ENCODE measurements around the gene COL18A1.

DNA sequence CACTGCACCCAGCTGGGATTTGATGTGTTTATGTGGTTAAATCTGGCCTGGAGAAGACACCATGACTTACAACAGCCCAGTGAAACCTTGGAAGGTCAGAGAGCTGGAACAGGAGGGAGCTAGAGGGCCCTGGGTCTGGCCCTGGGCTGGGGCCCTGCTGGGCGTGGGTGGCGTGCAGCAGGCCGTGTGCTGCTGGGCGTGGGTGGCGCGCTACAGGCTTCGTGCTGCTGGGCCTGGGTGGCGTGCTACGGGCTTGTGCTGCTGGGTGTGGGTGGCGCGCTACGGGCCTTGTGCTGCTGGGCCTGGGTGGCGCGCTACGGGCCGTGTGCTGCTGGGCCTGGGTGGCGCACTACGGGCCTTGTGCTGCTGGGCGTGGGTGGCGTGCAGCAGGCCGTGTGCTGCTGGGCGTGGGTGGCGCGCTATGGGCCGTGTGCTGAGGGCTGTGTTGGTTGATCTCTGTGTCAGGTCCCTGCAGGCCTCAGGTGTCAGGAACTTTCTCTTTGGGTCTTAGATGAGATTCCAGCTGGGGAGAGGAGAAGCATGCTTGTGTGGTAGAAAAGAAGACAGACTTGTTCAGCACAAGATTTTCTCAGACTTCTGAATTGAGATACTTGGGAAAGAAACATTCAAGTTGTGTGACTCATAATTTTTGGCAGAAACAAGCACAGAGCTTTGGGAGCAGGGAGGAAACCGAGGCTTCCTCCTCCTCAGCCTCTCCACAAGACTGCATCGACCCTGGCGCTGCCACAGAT, 66.0 kb downstream of the COL18A1 start:
- TF ChIP-seq, protein P1, sequence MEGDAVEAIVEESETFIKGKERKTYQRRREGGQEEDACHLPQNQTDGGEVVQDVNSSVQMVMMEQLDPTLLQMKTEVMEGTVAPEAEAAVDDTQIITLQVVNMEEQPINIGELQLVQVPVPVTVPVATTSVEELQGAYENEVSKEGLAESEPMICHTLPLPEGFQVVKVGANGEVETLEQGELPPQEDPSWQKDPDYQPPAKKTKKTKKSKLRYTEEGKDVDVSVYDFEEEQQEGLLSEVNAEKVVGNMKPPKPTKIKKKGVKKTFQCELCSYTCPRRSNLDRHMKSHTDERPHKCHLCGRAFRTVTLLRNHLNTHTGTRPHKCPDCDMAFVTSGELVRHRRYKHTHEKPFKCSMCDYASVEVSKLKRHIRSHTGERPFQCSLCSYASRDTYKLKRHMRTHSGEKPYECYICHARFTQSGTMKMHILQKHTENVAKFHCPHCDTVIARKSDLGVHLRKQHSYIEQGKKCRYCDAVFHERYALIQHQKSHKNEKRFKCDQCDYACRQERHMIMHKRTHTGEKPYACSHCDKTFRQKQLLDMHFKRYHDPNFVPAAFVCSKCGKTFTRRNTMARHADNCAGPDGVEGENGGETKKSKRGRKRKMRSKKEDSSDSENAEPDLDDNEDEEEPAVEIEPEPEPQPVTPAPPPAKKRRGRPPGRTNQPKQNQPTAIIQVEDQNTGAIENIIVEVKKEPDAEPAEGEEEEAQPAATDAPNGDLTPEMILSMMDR (IDR thresholded peaks at IDR 0.05; ENCODE audit: borderline replicate concordance, extremely low read depth, low read length, poor library complexity, severe bottlenecking), result no peak
- no peak for TF ChIP-seq EZH2 (IDR thresholded peaks at IDR 0.05; ENCODE audit: borderline replicate concordance, low read depth, low read length, severe bottlenecking)
